Stomach (tissue), 4 donors: Measurements from ENCODE around the gene ZFTA.

Source experiments
- POLR2AphosphoS5 ChIP-seq, 3 donors: sonication (generic); formaldehyde crosslinking; IDR thresholded peaks; one replicate each; pipeline ENCODE4 v1.6.1; 2016; ENCODE audit warnings: antibody characterized with exemption in 3 of 3
- TF ChIP-seq, protein P1 (sequence below), 7 experiments: fragments of 450-650 bp in 4 of 7; fragments of 200-600 bp in 3 of 7; sonication (generic) in 3 of 7; IDR thresholded peaks; one replicate each; pipeline ENCODE4 v1.5.1; 2016 to 2019; ENCODE audit warnings: antibody characterized with exemption in 7 of 7, control low read depth in 2 of 7, mild to moderate bottlenecking in 1 of 7

- TF ChIP-seq, protein P1, sequence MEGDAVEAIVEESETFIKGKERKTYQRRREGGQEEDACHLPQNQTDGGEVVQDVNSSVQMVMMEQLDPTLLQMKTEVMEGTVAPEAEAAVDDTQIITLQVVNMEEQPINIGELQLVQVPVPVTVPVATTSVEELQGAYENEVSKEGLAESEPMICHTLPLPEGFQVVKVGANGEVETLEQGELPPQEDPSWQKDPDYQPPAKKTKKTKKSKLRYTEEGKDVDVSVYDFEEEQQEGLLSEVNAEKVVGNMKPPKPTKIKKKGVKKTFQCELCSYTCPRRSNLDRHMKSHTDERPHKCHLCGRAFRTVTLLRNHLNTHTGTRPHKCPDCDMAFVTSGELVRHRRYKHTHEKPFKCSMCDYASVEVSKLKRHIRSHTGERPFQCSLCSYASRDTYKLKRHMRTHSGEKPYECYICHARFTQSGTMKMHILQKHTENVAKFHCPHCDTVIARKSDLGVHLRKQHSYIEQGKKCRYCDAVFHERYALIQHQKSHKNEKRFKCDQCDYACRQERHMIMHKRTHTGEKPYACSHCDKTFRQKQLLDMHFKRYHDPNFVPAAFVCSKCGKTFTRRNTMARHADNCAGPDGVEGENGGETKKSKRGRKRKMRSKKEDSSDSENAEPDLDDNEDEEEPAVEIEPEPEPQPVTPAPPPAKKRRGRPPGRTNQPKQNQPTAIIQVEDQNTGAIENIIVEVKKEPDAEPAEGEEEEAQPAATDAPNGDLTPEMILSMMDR (IDR thresholded peaks at IDR 0.05) = no peak
- TF ChIP-seq POLR2AphosphoS5 (IDR thresholded peaks at IDR 0.05) = peak in 1 of 3 donors; percentile 74
These were observed 35.7 kb upstream of the ZFTA start for GRCh38 chr11:63804259-63804658.
